Measurements from ENCODE around the gene SLC39A3.

Gene SLC39A3

DNA sequence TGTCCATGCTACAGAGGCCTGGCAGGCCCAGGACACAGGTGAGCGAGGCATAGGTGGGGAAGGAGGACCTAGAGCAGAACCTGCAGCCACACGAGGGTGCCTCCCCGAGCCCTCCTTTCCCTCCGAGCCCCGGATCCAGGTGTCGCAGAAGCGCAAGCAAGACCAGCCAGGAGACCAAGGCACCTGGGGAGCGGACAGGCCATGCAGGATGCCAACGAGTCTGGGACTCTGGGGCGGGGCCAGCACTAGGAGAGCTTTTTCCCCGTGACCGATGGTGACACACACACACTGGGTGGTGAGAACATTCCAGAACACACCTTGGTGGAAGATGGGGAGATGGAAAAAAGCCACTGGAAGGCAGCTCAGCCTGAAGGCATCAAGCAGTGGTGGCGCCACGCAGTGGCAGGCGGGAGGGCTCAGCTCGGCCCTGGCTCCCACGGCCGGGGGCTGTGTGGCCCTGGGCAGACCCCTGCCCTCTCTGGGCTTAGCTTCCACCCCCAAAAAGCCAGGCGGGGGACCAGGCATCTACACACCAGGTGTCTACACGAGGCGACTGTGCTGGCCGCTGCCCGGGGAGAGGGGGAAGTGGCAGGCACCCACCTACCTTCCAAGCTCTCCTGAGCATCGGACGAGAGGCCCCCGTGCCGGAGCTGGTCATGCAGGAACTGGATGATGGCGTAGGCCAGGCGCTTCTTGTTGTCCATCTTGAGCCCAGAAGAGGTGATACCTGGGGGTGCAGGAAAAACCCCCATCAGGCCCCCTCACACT, 28.7 kb upstream of the SLC39A3 start:
- no peak for DNase-seq (ENCODE audit: low read depth)

- DNase-seq (ENCODE audit: low read depth), result no peak
Observed at GRCh38 chr19:2767688-2768087, 27.9 kb upstream of the SLC39A3 start.

DNA sequence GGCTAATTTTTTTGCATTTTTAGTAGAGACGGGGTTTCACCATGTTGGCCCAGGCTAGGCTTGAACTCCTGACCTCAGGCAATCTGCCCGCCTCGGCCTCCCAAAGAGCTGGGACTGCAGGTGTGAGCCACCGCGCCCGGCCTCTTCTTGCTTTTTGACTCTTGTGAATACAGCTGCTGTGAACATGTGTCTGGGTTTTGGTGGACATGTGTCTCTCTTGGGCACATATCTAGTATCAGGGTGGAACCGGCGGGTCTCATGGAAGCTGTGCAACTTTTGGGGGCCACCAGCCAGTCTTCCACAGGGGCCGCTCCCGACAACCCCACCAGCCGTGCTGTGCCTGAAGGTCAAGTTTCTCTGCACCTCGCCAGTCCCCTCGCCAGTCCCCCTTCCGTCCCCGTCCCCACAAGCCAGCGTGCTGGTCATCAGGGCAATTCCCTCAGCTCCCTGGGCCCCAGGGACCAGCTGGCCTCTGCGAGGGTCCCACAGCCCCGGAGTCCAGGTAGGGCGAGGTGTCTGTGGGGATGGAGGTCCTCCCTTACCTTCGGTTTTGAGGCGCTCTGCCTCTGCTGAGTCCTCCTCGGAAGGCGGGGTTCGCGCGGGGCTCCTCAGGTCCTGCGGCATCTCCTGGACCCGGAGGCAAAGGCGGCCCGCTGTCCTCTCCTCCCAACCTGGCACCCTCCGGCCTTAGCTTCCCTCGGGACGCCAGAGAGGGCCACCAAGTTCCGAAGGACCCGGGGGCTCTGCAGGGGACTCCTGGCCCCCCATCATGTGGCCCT, 27.0 kb upstream of the SLC39A3 start:
- no peak for DNase-seq (ENCODE audit: low read depth)

DNA sequence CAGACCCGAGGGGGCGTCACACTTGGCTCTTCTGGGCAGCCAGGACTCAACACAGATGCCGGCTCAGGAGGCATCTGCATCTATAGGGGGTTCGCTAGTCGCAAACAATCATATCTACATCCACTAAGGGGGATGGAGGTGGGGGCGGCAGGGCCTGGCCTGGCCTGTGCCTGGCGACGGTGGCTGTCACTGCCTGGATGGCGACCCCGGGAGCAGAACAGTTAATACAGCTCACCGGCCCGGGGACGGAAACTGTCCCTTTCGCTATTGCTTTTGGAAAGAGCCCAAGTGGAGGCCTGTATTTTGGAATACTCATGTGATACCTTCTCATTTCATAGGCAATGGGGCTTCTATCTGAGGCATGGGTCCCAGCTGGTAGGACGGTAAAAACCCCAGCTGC, 25.6 kb upstream of the SLC39A3 start:
- no peak for DNase-seq (ENCODE audit: low read depth)

- DNase-seq (ENCODE audit: low read depth), result no peak
Observed at GRCh38 chr19:2764945-2765344, 25.1 kb upstream of the SLC39A3 start.

DNA sequence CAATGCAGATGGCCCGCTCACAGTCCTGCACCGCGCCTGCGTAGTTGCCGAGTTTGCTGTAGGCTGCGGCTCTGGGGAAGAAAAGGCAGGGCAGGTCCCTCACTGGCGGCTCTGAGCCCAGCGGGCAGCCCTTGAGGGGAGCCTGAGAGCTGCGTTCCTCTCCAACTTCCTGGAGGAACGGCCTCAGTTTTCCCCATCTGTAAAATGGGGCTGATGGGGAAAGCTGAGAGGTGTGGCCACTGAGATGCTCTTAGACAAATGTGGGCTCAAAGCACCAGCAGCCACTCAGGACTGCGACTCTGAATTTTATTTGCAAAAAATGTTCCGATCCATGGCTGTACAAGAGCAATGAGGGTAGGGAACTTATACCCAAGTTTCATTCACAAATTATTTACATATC, 23.9 kb upstream of the SLC39A3 start:
- DNase-seq (ENCODE audit: low read depth), result no peak

DNA sequence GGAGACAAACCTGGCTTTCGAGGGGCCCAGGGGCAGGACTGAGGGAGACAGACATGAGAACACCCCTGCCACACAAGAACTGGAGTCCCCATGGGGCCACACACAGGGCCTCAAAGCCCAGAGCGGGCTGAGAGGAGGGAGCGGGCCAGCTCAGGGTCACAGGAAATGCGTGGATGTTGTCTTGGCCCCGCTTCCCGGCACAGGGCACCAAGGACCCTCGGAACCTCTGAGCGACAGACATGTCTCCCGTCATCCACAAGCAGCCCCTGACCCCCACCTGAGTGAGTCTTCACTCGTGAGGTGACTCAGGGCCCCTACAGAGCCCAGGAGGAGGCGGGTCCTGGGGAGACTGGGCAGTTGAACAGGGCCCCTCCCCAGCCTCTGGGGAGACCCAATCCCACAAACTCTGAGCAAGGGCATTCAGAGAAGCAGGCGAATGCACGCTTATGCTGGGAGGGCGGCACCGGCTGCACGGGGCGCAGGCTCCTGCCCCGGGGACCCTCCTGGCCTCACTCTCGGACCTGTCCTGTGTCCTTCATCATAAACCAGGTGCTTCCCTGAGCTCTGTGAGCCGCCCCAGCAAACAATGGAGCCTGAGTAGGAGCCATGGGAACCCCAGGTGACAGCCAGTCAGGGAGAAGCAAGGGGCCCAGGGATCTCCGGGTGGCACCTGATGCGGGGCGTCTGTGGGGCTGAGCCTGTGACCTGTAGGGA, 23.1 kb upstream of the SLC39A3 start:
- no peak for DNase-seq (ENCODE audit: low read depth)

- DNase-seq (ENCODE audit: low read depth), result no peak
Observed at GRCh38 chr19:2761876-2762782, 22.3 kb upstream of the SLC39A3 start.

- no peak for DNase-seq (ENCODE audit: low read depth)
Observed at GRCh38 chr19:2761309-2761677, 21.5 kb upstream of the SLC39A3 start.

- DNase-seq (ENCODE audit: low read depth), result no peak
Observed at GRCh38 chr19:2759965-2760364, 20.1 kb upstream of the SLC39A3 start.

GRCh38 chr19:2759362-2759761, 19.5 kb upstream of the SLC39A3 start:
- DNase-seq (ENCODE audit: low read depth), result no peak

- DNase-seq (ENCODE audit: low read depth), result no peak
Observed at GRCh38 chr19:2758601-2759313, 18.9 kb upstream of the SLC39A3 start.

DNA sequence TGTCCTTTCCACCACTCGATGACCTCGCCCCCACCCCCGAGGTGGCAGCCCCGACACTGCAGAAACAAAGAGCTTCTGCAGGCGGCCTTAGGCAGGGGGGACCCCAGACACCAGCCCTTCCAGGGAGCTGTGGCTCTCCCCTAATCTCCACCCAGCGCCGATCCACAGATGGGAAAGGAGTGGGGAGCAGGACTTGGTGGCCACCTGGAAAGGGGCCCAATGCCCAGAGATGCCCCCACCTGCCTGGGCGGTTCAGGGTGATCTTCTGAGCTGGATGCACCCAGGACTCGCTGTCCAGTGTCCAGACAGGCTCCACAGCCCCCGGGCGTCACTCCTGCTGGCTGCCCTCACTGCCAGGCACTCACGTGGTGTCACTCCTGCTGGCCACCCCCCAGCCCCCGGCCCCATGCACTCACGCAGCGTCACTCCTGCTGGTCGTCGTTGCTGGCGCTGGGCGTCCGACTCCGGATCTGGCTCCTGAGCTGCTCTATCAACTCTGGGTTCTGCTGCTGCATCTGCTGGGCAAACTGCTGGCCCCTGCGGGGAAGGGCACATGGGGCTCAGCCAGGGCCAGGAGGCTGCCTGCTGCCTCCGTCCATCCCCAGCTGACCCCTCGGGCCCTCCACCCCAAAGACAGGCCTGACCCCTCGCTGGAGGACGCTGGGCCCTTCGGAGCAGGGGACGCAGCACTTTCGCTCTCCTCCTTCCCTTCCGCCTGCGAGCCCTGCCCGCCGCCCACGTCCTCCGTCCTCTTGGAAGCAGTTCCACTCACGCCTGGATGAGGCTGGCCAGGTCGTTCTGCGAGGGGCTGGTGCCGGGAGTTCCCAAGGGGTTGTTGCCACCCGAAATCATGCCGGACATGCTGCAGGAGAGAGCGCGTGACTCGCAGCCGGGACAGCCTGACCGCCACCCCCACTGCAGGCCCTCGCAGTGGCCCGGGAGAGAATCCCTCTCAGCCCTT, 17.4 kb upstream of the SLC39A3 start:
- DNase-seq (ENCODE audit: low read depth), result no peak

- DNase-seq (ENCODE audit: low read depth), result no peak
Observed at GRCh38 chr19:2756477-2756876, 16.7 kb upstream of the SLC39A3 start.

GRCh38 chr19:2755811-2756210, 16.0 kb upstream of the SLC39A3 start:
- no peak for DNase-seq (ENCODE audit: low read depth)

GRCh38 chr19:2755448-2755705, 15.6 kb upstream of the SLC39A3 start:
- DNase-seq (ENCODE audit: low read depth), result no peak

- no peak for DNase-seq (ENCODE audit: low read depth)
Observed at GRCh38 chr19:2754659-2755447, 15.0 kb upstream of the SLC39A3 start.

DNA sequence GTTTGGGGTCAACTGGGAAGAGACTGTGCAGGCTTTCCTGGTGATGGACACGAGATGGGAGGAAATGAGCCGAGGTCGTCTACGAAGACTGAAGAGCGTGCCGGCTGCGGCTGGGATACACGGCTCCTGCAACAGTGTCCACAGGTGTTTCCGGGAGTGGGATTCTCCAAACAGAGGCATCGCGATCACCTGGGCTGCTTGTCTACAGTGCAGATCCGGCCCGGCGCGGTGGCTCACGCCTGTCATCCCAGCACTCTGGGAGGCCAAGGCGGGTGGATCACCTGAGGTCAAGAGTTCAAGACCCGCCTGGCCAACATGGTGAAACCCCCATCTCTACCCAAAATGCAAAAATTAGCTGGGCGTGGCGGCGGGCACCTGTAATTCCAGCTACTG, 11.6 kb upstream of the SLC39A3 start:
- no peak for DNase-seq (ENCODE audit: low read depth)

GRCh38 chr19:2750808-2751437, 11.1 kb upstream of the SLC39A3 start:
- DNase-seq (ENCODE audit: low read depth), result no peak

Data from activated T-helper 1 cell treated with Interleukin-2 at 50 U/mL for 16 hours (primary cell).